Measurements from ENCODE around the gene CIB4.

CIB4 gene

GRCh38 chr2:26627350-26628105 lies 13.6 kb downstream of the CIB4 start:
- TF ChIP-seq, protein P1, sequence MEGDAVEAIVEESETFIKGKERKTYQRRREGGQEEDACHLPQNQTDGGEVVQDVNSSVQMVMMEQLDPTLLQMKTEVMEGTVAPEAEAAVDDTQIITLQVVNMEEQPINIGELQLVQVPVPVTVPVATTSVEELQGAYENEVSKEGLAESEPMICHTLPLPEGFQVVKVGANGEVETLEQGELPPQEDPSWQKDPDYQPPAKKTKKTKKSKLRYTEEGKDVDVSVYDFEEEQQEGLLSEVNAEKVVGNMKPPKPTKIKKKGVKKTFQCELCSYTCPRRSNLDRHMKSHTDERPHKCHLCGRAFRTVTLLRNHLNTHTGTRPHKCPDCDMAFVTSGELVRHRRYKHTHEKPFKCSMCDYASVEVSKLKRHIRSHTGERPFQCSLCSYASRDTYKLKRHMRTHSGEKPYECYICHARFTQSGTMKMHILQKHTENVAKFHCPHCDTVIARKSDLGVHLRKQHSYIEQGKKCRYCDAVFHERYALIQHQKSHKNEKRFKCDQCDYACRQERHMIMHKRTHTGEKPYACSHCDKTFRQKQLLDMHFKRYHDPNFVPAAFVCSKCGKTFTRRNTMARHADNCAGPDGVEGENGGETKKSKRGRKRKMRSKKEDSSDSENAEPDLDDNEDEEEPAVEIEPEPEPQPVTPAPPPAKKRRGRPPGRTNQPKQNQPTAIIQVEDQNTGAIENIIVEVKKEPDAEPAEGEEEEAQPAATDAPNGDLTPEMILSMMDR (IDR thresholded peaks at IDR 0.05; ENCODE audit: low read depth, low read length, missing control alignments) = no peak
- in situ Hi-C loops (cut with HindIII; ENCODE audit: low sequenced_read_pairs) = no loop called here
- H3K4me3 ChIP-seq (ENCODE audit: low read depth, low read length) = no peak overlapping the region
- no peak for DNase-seq (ENCODE audit: low read depth)

GRCh38 chr2:26626606-26627005 lies 14.6 kb downstream of the CIB4 start:
- TF ChIP-seq, protein P1 (IDR thresholded peaks at IDR 0.05; ENCODE audit: low read depth, low read length, missing control alignments) = no peak
- in situ Hi-C loops (cut with HindIII; ENCODE audit: low sequenced_read_pairs) = no loop called here
- no peak overlapping the region for H3K4me3 ChIP-seq (ENCODE audit: low read depth, low read length)
- DNase-seq (ENCODE audit: low read depth) = no peak

DNA sequence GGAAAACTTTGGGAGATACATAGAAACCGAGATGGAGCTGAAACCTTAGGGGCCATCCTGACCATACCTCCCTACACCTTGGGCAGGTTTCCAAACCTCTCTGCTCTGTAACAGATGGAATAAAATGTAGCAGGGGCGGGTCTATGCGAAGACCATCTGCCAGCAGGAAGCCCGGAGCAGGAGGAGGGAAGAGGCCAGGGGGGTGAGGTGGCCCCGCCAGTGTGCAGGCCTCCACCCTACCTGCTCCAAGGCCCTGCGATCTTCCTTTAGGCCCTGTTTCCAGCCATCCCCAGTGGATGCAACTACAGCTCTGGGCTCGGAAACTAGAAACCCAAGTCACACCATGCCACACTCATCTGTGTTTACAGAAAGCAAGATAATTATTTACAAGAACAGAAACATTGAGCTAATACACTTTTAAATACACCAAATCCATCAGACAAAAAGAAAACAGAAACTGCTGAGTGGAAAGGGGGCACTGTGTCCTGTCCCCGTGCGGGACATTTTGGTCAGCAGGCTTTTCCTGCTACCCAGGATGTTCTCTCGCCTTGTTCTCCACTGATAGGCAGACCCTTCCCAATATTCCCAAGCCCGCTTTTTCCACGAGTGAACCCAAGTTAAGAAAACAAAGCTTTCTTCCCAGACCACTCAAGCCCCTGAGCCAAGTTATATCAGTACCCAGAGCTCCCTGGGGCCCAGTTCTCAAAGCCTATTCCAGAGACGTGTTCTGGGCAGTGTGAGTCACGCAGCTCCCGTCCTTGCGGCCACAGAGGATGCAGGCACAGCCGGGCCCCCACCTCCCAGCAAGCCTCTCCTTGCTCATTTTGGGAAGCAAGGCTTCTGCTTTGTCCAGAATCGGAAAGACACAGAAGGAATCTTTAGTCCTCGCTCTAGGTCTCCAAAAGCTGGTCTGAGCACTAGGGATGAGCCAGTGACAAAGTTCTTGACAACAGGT lies 17.3 kb downstream of the CIB4 start:
- in situ Hi-C loops (cut with HindIII; ENCODE audit: low sequenced_read_pairs) = no loop called here
- DNase-seq (ENCODE audit: low read depth) = no peak
- H3K4me3 ChIP-seq (ENCODE audit: low read depth, low read length) = no peak overlapping the region
- TF ChIP-seq, protein P1 (IDR thresholded peaks at IDR 0.05; ENCODE audit: low read depth, low read length, missing control alignments) = no peak

- in situ Hi-C loops (cut with HindIII; ENCODE audit: low sequenced_read_pairs) = no loop called here
- H3K4me3 ChIP-seq (ENCODE audit: low read depth, low read length) = no peak overlapping the region
- DNase-seq (ENCODE audit: low read depth) = no peak
- TF ChIP-seq, protein P1 (IDR thresholded peaks at IDR 0.05; ENCODE audit: low read depth, low read length, missing control alignments) = no peak
These were observed 19.5 kb downstream of the CIB4 start for GRCh38 chr2:26621469-26622199.

- no peak for DNase-seq (ENCODE audit: low read depth)
- TF ChIP-seq, protein P1 (IDR thresholded peaks at IDR 0.05; ENCODE audit: low read depth, low read length, missing control alignments) = no peak
- in situ Hi-C loops (cut with HindIII; ENCODE audit: low sequenced_read_pairs) = no loop called here
- no peak overlapping the region for H3K4me3 ChIP-seq (ENCODE audit: low read depth, low read length)
These were observed 21.0 kb downstream of the CIB4 start for GRCh38 chr2:26620031-26620605.

DNA sequence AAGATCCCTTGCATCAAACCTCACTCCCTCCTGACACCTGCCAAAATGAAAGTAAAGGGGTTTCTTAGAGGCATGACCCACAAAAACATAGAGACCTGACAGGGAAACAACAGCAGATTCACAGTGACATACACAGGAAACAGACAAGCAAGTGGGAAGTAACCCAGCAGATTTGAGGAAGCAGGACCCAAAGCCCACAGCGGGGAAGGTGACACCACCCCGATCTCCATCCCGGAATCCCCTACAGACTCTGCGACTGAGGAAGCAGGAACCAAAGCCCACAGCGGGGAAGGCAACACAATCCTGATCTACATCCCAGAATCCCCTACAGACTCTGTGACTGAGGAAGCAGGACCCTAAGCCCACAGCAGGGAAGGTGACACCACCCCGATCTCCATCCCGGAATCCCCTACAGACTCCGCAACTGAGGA lies 21.6 kb downstream of the CIB4 start:
- in situ Hi-C loops (cut with HindIII; ENCODE audit: low sequenced_read_pairs) = no loop called here
- DNase-seq (ENCODE audit: low read depth) = no peak
- TF ChIP-seq, protein P1 (IDR thresholded peaks at IDR 0.05; ENCODE audit: low read depth, low read length, missing control alignments) = no peak
- no peak overlapping the region for H3K4me3 ChIP-seq (ENCODE audit: low read depth, low read length)

All from astrocyte of the cerebellum (primary cell).